K562 (cell line): Measurements from ENCODE around the gene FAM161B. TPM values are rescaled to one million over a fixed set of nuclear protein-coding genes. Genes with fewer than 3 reads are reported as not detected.

Experiments
- ATAC-seq: fragments of 200-7000 bp; cut with Tn5 transposase; 3 replicates; pipeline ENCODE4 v1.9.1; 2020; ENCODE audit warnings: moderate library complexity
- BruUV-seq: library from RNA; stranded (reverse); fragments of 400-500 nt; replicated peaks from 2 replicates; lab custom pipeline; 2021; lab: Mats Ljungman, UMichigan
- CTCF ChIA-PET: fragments of 300-600 bp; formaldehyde crosslinking; extraction: SDS; loops from one replicate; lab custom pipeline; 2021; ENCODE audit warnings: low intra/inter-chr PET ratio; lab: Yijun Ruan, JAX
- POLR2A ChIA-PET: fragments of 300-600, 350-650 bp; sonication (Branson Sonifier 250); formaldehyde crosslinking; extraction: SDS; loops from one replicate; lab custom pipeline; 2021; ENCODE audit warnings: antibody characterized with exemption, inconsistent platforms; lab: Yijun Ruan, JAX
- DNase-seq, 4 experiments: peaks; one replicate each; pipeline versions ENCODE4 v3.0.0 to v3.0.0-alpha.2; 2011 to 2018; ENCODE audit warnings: low spot score in 3 of 4, mixed read lengths in 3 of 4; ENCODE audit errors: extremely low read depth in 1 of 4
- FAIRE-seq: peaks from 2 replicates; lab custom pipeline; 2011; peaks lifted over from hg19 to GRCh38; lab: Jason Lieb, UNC
- H2AFZ ChIP-seq: 2 replicates; pipeline ENCODE4 v1.6.0; 2011; ENCODE audit warnings: low read depth, low read length, control low read depth, inconsistent platforms
- H3K27ac ChIP-seq: fragments of 200-600 bp; 3 replicates; pipeline ENCODE4 v1.8.0; 2011; ENCODE audit warnings: low read depth, mild to moderate bottlenecking, control low read depth, inconsistent platforms, low read length, moderate library complexity, mixed read lengths; ENCODE audit errors: extremely low read depth
- H3K27me3 ChIP-seq, 2 experiments: fragments of 300-600 bp in 1 of 2; 2 replicates in 1 of 2; 3 replicates in 1 of 2; pipeline versions ENCODE4 v1.6.0 to v1.8.0; 2011; ENCODE audit warnings: inconsistent platforms in 2 of 2, low read length in 2 of 2, mild to moderate bottlenecking in 1 of 2, mixed read lengths in 1 of 2, moderate library complexity in 1 of 2; ENCODE audit not compliant: control insufficient read depth in 2 of 2, insufficient read depth in 2 of 2
- H3K36me3 ChIP-seq: fragments of 300-600 bp; 3 replicates; pipeline ENCODE4 v1.8.0; 2011; ENCODE audit warnings: mild to moderate bottlenecking, low read length, inconsistent platforms; ENCODE audit not compliant: control insufficient read depth, insufficient read depth
- H3K4me1 ChIP-seq, 2 experiments: fragments of 200-600 bp in 1 of 2; replicated peaks in 1 of 2; 2 replicates in 1 of 2; 3 replicates in 1 of 2; pipeline versions ENCODE4 v1.5.1 to v1.8.0; 2011; ENCODE audit warnings: inconsistent platforms in 2 of 2, low read length in 2 of 2, mild to moderate bottlenecking in 1 of 2, mixed read lengths in 1 of 2, moderate library complexity in 1 of 2; ENCODE audit not compliant: control insufficient read depth in 2 of 2, insufficient read depth in 2 of 2
- H3K4me2 ChIP-seq: 2 replicates; pipeline ENCODE4 v1.6.1; 2011; ENCODE audit warnings: low read length, control low read depth, inconsistent platforms, mixed read lengths; ENCODE audit not compliant: insufficient read depth
- H3K4me3 ChIP-seq: fragments of 200-600 bp; sonication (generic), shearing (Covaris generic); 2 replicates; pipeline ENCODE4 v1.5.1; 2016; ENCODE audit warnings: control low read depth, inconsistent platforms
- H3K79me2 ChIP-seq: fragments of 200-600 bp; 3 replicates; pipeline ENCODE4 v1.8.0; 2011; ENCODE audit warnings: low read length, inconsistent platforms; ENCODE audit not compliant: control insufficient read depth, insufficient read depth
- H3K9ac ChIP-seq, 2 experiments: 2 replicates each; pipeline versions ENCODE4 v1.6.0 to v1.6.1; 2011; ENCODE audit warnings: low read depth in 2 of 2, low read length in 2 of 2, control low read depth in 1 of 2, inconsistent platforms in 1 of 2, mild to moderate bottlenecking in 1 of 2, mixed read lengths in 1 of 2; ENCODE audit not compliant: insufficient read depth in 1 of 2
- H3K9me1 ChIP-seq: one replicate; pipeline ENCODE4 v1.6.0; 2011; ENCODE audit warnings: inconsistent platforms, mild to moderate bottlenecking, low read length, moderate library complexity; ENCODE audit not compliant: control insufficient read depth, insufficient read depth
- H3K9me3 ChIP-seq: replicated peaks from 2 replicates; pipeline ENCODE4 v1.5.1; 2011; ENCODE audit warnings: low read depth, low read length, inconsistent platforms; ENCODE audit not compliant: control insufficient read depth, insufficient read depth
- H4K20me1 ChIP-seq: replicated peaks from 2 replicates; pipeline ENCODE4 v1.6.1; 2011; ENCODE audit warnings: low read length, inconsistent platforms, mixed read lengths; ENCODE audit not compliant: control insufficient read depth, insufficient read depth
- GATA2 ChIP-seq: sonication (generic); formaldehyde crosslinking; IDR thresholded peaks from 2 replicates; pipeline ENCODE4 v1.4.0; 2020; ENCODE audit warnings: mild to moderate bottlenecking, missing genetic modification reagents
- MXI1 ChIP-seq: IDR thresholded peaks from 2 replicates; pipeline ENCODE4 v1.6.1; 2011; ENCODE audit warnings: low read depth, mild to moderate bottlenecking, improper control_type of control experiment, low read length
- SIN3A ChIP-seq, 2 experiments: fragments of 150-350 bp in 1 of 2; IDR thresholded peaks; 2 replicates each; pipeline ENCODE4 v1.6.1; 2011 to 2016; ENCODE audit warnings: borderline replicate concordance in 2 of 2, low read depth in 2 of 2, low read length in 2 of 2, mild to moderate bottlenecking in 2 of 2, moderate library complexity in 2 of 2; ENCODE audit not compliant: control insufficient read depth in 1 of 2
- TCF7 ChIP-seq: sonication (generic); IDR thresholded peaks from 2 replicates; pipeline ENCODE4 v1.6.1; 2016; ENCODE audit warnings: antibody characterized with exemption, borderline replicate concordance
- ZNF146 ChIP-seq: IDR thresholded peaks from one replicate; pipeline ENCODE4 v1.6.1; 2018; ENCODE audit warnings: missing compliant biosample characterization; ENCODE audit not compliant: unreplicated experiment
- WGBS: fragments of 100-300 bp; shearing (Covaris generic); methylation state at CpG from one replicate; pipeline ENCODE4 v1.1.6; 2016; ENCODE audit warnings: low coverage, mixed read lengths; ENCODE audit not compliant: insufficient coverage; ENCODE audit errors: missing lambda C conversion rate; 5-methylcytosine and 5-hydroxymethylcytosine counted together
- in situ Hi-C: fragments of 300-500 bp; cut with MboI; formaldehyde crosslinking; loops from 4 replicates; pipeline ENCODE4 v1.15.0; 2018; ENCODE audit warnings: inconsistent platforms, mixed read lengths
- intact Hi-C: fragments of 100-400 bp; cut with micrococcal nuclease; formaldehyde crosslinking; loops from 2 replicates; pipeline ENCODE4 v1.14.2; 2022
- polyA plus RNA-seq, 8 experiments: library from polyadenylated mRNA; depleted of rRNA in 4 of 8; stranded (reverse) in 5 of 8; unstranded in 3 of 8; fragments of >200 nt; fragmentation: Nextera tagmentation in 2 of 8; fragmentation: Illumina TruSeq in 1 of 8; extraction: Ambion mirVana in 2 of 8; extraction: Trizol in 1 of 8; gene quantifications; 2 replicates each; pipeline versions ENCODE4 v1.2.1 to v1.2.3, GENCODE V29; 2011 to 2014; ENCODE audit warnings: inconsistent platforms in 1 of 8, missing spikeins in 1 of 8
- total RNA-seq, 7 experiments: library from RNA; depleted of rRNA in 6 of 7; stranded (reverse); fragments of >200 nt in 6 of 7; fragmentation: Illumina TruSeq in 2 of 7; extraction: Trizol in 2 of 7; gene quantifications; 2 replicates each; pipeline versions ENCODE4 v1.2.1 to v1.2.3, GENCODE V29; 2011 to 2021; ENCODE audit warnings: low replicate concordance in 1 of 7
- TF ChIP-seq, protein P1 (sequence below): fragments of 450-650 bp; formaldehyde crosslinking; IDR thresholded peaks from 2 replicates; pipeline ENCODE4 v1.4.0; 2022; ENCODE audit warnings: mild to moderate bottlenecking, moderate library complexity

Gene FAM161B
- total and polyA plus RNA-seq, 9 of the 15 experiments (the other 6 are each of a cell fraction or from before 2014, with no cell fraction given): 0.15 to 1.3 (median 0.84) TPM

DNA sequence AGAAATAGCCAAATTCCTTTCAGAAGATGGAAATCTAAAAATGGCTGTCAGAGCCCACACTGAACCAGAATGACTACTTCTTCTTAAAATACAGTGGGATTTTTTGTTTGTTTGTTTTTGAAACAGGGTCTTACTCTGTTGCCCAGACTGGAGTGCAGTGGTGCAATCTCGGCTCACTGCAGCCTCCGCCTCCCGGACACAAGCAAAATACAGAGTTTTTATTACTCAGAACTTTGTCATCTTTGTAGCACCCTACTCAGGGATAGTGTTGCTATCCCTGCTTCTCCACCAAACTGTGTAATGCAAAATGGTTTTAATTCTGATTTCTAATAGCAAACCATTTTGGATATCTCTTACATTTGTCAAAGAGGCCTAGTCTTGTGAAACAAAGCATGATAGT lies 46.9 kb downstream of the FAM161B start:
- BruUV-seq: no TSS peak
- no peak overlapping the region for H3K4me3 ChIP-seq
- H3K9ac ChIP-seq: no peak overlapping the region
- no peak overlapping the region for H3K4me2 ChIP-seq
- peaks cover 73% of the 10 kb centered on the region for H3K36me3 ChIP-seq
- no peak for DNase-seq
- intact Hi-C loops: no loop called here
- H3K4me1 ChIP-seq: no peaks in the 10 kb centered on the region
- TF ChIP-seq MXI1 (no peak), ZNF146 (no peak), TCF7 (no peak), SIN3A (IDR thresholded peaks at IDR 0.05; ENCODE audit: borderline replicate concordance in 2 of 2, control insufficient read depth in 1 of 2, low read depth in 2 of 2, low read length in 2 of 2) (no peak), GATA2 (no peak)
- TF ChIP-seq, protein P1, sequence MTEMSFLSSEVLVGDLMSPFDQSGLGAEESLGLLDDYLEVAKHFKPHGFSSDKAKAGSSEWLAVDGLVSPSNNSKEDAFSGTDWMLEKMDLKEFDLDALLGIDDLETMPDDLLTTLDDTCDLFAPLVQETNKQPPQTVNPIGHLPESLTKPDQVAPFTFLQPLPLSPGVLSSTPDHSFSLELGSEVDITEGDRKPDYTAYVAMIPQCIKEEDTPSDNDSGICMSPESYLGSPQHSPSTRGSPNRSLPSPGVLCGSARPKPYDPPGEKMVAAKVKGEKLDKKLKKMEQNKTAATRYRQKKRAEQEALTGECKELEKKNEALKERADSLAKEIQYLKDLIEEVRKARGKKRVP (CRISPR knock-in tag): no peak
- TF ChIP-seq, all 486 proteins: peak for 0
- Histone ChIP-seq H3K79me2 (no peaks in the 10 kb centered on the region), H3K9me3 (no peaks in the 10 kb centered on the region), H4K20me1 (no peaks in the 10 kb centered on the region), H3K27me3 (no peaks in the 10 kb centered on the region), H3K9me1 (no peaks in the 10 kb centered on the region), H3K27ac (no peak overlapping the region), H2AFZ (no peak overlapping the region)
- no peak for FAIRE-seq
- ATAC-seq: no peak
- in situ Hi-C loops: no loop called here
- ChIA-PET CTCF (no interaction called here), POLR2A (interaction anchor here (0.6 to 1.6 kb wide), 2 partner anchors 14 to 120 kb away, joined by 3 to 4 read pairs; no protein-coding TSS in a partner anchor)
- WGBS: 67% methylated on average over 3 of the region's 3 CpGs
